Smooth muscle cell of the coronary artery (primary cell): ENCODE results near the gene PRL. TPM values are rescaled to one million over a fixed set of nuclear protein-coding genes. Genes with fewer than 3 reads are reported as not detected.

Experiments used
- total RNA-seq: library from RNA; depleted of rRNA; stranded (reverse); fragments of >200 nt; gene quantifications from 2 replicates; pipeline ENCODE4 v1.2.3, GENCODE V29; 2014; ENCODE audit warnings: low replicate concordance

PRL gene
- total RNA-seq, result not detected in 2 replicates

DNA sequence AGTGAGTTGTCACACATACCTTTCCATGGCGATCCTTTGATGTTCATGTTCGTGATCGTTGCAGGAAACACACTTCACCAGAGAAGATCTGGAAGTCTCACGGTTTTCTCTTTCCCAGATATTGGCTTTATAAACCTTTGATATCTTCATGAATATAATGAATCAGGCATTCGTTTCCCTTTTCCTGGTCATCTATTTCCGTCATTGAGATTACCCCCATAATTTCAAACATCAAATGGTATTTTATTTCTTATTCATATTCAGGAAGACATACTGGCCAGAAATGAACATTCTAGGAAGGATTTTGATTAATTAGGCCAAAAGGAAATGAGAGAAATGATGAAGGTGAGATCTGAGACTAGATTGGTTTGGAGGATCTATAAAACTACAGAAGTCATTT is at the start of gene PRL:
Gene PRL, minus strand, starts transcription at position 101 of the 400 bp plus-strand sequence. Its CDS starts 54 bp downstream, at position 47.

